ENCODE data around the gene PLA2G4D. TPM values are rescaled to one million over a fixed set of nuclear protein-coding genes. Genes with fewer than 3 reads are reported as not detected.

Gene PLA2G4D
- total and polyA plus RNA-seq, 2 donors, result 0.03 TPM; not detected in 1

GRCh38 chr15:42110367-42110766 is 16.0 kb upstream of the PLA2G4D start:
- no peak overlapping the region for H3K4me3 ChIP-seq (ENCODE audit: low read depth, low read length)
- no peak overlapping the region for H3K27ac ChIP-seq (ENCODE audit: low read depth)
- H3K4me1 ChIP-seq (ENCODE audit: insufficient read depth), result no peaks in the 10 kb centered on the region
- DNase-seq (ENCODE audit: extremely low spot score), result no peak
- 61% methylated on average over 3 of the region's 3 CpGs for WGBS
- no peaks in the 10 kb centered on the region for H3K36me3 ChIP-seq (ENCODE audit: insufficient read depth)

GRCh38 chr15:42108806-42109205 is 14.4 kb upstream of the PLA2G4D start:
- H3K27ac ChIP-seq (ENCODE audit: low read depth), result no peak overlapping the region
- no peak overlapping the region for H3K4me3 ChIP-seq (ENCODE audit: low read depth, low read length)
- no peaks in the 10 kb centered on the region for H3K4me1 ChIP-seq (ENCODE audit: insufficient read depth)
- no peaks in the 10 kb centered on the region for H3K36me3 ChIP-seq (ENCODE audit: insufficient read depth)
- WGBS, result 72% methylated on average over 3 of the region's 3 CpGs
- DNase-seq (ENCODE audit: extremely low spot score), result no peak

- Histone ChIP-seq H3K36me3 (ENCODE audit: insufficient read depth) (no peaks in the 10 kb centered on the region), H3K4me1 (ENCODE audit: insufficient read depth) (no peaks in the 10 kb centered on the region), H3K27ac (ENCODE audit: low read depth) (no peak overlapping the region), H3K4me3 (ENCODE audit: low read depth, low read length) (no peak overlapping the region)
- no peak for DNase-seq (ENCODE audit: extremely low spot score)
These were observed 13.8 kb upstream of the PLA2G4D start for GRCh38 chr15:42108189-42108588.

GRCh38 chr15:42107473-42107872 is 13.1 kb upstream of the PLA2G4D start:
- 43% methylated on average over 7 of the region's 7 CpGs for WGBS

GRCh38 chr15:42106288-42106687 is 11.9 kb upstream of the PLA2G4D start:
- H3K4me1 ChIP-seq (ENCODE audit: insufficient read depth), result no peaks in the 10 kb centered on the region
- H3K36me3 ChIP-seq (ENCODE audit: insufficient read depth), result no peaks in the 10 kb centered on the region
- 74% methylated on average over 5 of the region's 5 CpGs for WGBS
- no peak overlapping the region for H3K4me3 ChIP-seq (ENCODE audit: low read depth, low read length)
- no peak overlapping the region for H3K27ac ChIP-seq (ENCODE audit: low read depth)
- no peak for DNase-seq (ENCODE audit: extremely low spot score)

More at GRCh38 chr15:42107473-42107872, 13.1 kb upstream of the PLA2G4D start:
- Histone ChIP-seq H3K4me3 (ENCODE audit: low read depth, low read length) (no peak overlapping the region), H3K4me1 (ENCODE audit: insufficient read depth) (no peaks in the 10 kb centered on the region), H3K27ac (ENCODE audit: low read depth) (no peak overlapping the region), H3K36me3 (ENCODE audit: insufficient read depth) (no peaks in the 10 kb centered on the region)
- DNase-seq (ENCODE audit: extremely low spot score), result no peak

GRCh38 chr15:42104095-42104891 is 9.9 kb upstream of the PLA2G4D start:
- H3K27ac ChIP-seq (ENCODE audit: low read depth), result no peak overlapping the region
- DNase-seq (ENCODE audit: extremely low spot score), result no peak
- 92% methylated on average over 11 of the region's 11 CpGs for WGBS
- H3K4me3 ChIP-seq (ENCODE audit: low read depth, low read length), result no peak overlapping the region
- H3K4me1 ChIP-seq (ENCODE audit: insufficient read depth), result no peaks in the 10 kb centered on the region
- H3K36me3 ChIP-seq (ENCODE audit: insufficient read depth), result no peaks in the 10 kb centered on the region

GRCh38 chr15:42102646-42103235 is 8.4 kb upstream of the PLA2G4D start:
- Histone ChIP-seq H3K27ac (ENCODE audit: low read depth) (no peak overlapping the region), H3K4me3 (ENCODE audit: low read depth, low read length) (no peak overlapping the region), H3K4me1 (ENCODE audit: insufficient read depth) (no peaks in the 10 kb centered on the region), H3K36me3 (ENCODE audit: insufficient read depth) (no peaks in the 10 kb centered on the region)
- WGBS, result 73% methylated on average over 6 of the region's 6 CpGs
- no peak for DNase-seq (ENCODE audit: extremely low spot score)

GRCh38 chr15:42101861-42102260 is 7.5 kb upstream of the PLA2G4D start:
- DNase-seq (ENCODE audit: extremely low spot score), result no peak

GRCh38 chr15:42100021-42100800 is 5.8 kb upstream of the PLA2G4D start:
- no peaks in the 10 kb centered on the region for H3K4me1 ChIP-seq (ENCODE audit: insufficient read depth)
- no peak overlapping the region for H3K27ac ChIP-seq (ENCODE audit: low read depth)
- 77% methylated on average over 8 of the region's 8 CpGs for WGBS
- no peaks in the 10 kb centered on the region for H3K36me3 ChIP-seq (ENCODE audit: insufficient read depth)
- no peak overlapping the region for H3K4me3 ChIP-seq (ENCODE audit: low read depth, low read length)
- no peak for DNase-seq (ENCODE audit: extremely low spot score)

More at GRCh38 chr15:42101861-42102260, 7.5 kb upstream of the PLA2G4D start:
- H3K4me3 ChIP-seq (ENCODE audit: low read depth, low read length), result no peak overlapping the region
- H3K4me1 ChIP-seq (ENCODE audit: insufficient read depth), result no peaks in the 10 kb centered on the region
- 77% methylated on average over 1 of the region's 1 CpG for WGBS
- H3K27ac ChIP-seq (ENCODE audit: low read depth), result no peak overlapping the region
- H3K36me3 ChIP-seq (ENCODE audit: insufficient read depth), result no peaks in the 10 kb centered on the region

GRCh38 chr15:42097018-42097417 is 2.7 kb upstream of the PLA2G4D start:
- H3K27ac ChIP-seq (ENCODE audit: low read depth), result no peak overlapping the region
- DNase-seq (ENCODE audit: extremely low spot score), result no peak

GRCh38 chr15:42093966-42094365 is 396 bp downstream of the PLA2G4D start:
- no peak overlapping the region for H3K4me3 ChIP-seq (ENCODE audit: low read depth, low read length)
- H3K36me3 ChIP-seq (ENCODE audit: insufficient read depth), result no peaks in the 10 kb centered on the region
- DNase-seq (ENCODE audit: extremely low spot score), result no peak
- no peak overlapping the region for H3K27ac ChIP-seq (ENCODE audit: low read depth)
- WGBS, result 85% methylated on average over 7 of the region's 7 CpGs
- no peaks in the 10 kb centered on the region for H3K4me1 ChIP-seq (ENCODE audit: insufficient read depth)

More at GRCh38 chr15:42097018-42097417, 2.7 kb upstream of the PLA2G4D start:
- Histone ChIP-seq H3K4me3 (ENCODE audit: low read depth, low read length) (no peak overlapping the region), H3K4me1 (ENCODE audit: insufficient read depth) (no peaks in the 10 kb centered on the region), H3K36me3 (ENCODE audit: insufficient read depth) (no peaks in the 10 kb centered on the region)
- WGBS, result 88% methylated on average over 5 of the region's 5 CpGs

- Histone ChIP-seq H3K4me1 (ENCODE audit: insufficient read depth) (no peaks in the 10 kb centered on the region), H3K36me3 (ENCODE audit: insufficient read depth) (no peaks in the 10 kb centered on the region), H3K27ac (ENCODE audit: low read depth) (no peak overlapping the region), H3K4me3 (ENCODE audit: low read depth, low read length) (no peak overlapping the region)
- 71% methylated on average over 21 of the region's 21 CpGs for WGBS
- no peak for DNase-seq (ENCODE audit: extremely low spot score)
These were observed 1.7 kb downstream of the PLA2G4D start for GRCh38 chr15:42092398-42093318.
